GM21390 (cell line): ENCODE measurements around the gene EXOSC2.

Experiments
- ATAC-seq: cut with Tn5 transposase; IDR thresholded peaks from one replicate; pipeline ENCODE4 v1.9.1; 2021; ENCODE audit not compliant: unreplicated experiment

The EXOSC2 gene

GRCh38 chr9:130693101-130693425 lies 517 bp upstream of the EXOSC2 start:
- ATAC-seq = no peak

DNA sequence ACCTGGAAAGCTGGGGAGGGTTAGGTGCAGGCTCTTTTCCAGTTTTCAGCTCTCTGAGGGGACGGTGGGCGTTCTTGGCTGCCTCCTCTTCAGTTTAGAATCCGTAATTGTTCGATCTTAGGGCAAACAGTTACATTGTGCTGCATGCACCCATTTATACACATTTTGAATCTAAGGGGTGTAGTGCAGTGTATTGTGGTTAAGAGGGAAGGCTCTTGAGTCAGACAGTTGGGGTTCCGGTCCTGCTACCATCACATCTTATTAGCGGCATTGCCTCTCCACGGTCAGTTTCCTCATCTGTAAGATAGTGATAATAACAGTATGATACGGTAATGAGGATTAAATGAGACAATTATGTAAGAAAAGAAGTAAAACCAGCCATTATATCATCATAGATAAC lies 625 bp downstream of the EXOSC2 start:
- no peak for ATAC-seq

DNA sequence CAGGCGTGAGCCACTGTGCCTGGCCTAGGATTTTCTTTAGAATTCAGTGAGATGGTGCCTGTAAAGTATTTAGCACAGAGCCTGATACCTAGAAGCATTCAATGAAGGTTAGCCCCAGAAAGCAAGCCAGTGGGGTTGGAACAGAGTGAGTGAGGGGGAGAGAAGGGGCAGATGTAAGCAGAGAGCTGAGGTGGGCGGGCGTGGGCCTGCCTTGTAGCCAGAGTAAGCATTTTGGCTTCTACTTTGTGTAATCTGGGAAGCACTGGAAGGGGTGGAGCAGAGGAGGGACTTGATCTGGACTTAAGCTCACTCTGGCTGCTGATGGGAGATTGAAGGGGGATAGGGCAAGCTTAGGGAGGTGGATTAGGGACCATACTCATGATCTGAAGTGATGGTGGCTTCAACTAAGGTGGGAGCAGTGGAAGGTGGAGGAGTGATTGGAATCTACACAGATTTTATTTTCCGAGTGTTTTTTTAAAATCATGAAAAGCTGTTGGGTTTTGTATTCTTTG lies 2.6 kb downstream of the EXOSC2 start:
- ATAC-seq = no peak

GRCh38 chr9:130696996-130697395 lies 3.4 kb downstream of the EXOSC2 start:
- ATAC-seq = no peak

DNA sequence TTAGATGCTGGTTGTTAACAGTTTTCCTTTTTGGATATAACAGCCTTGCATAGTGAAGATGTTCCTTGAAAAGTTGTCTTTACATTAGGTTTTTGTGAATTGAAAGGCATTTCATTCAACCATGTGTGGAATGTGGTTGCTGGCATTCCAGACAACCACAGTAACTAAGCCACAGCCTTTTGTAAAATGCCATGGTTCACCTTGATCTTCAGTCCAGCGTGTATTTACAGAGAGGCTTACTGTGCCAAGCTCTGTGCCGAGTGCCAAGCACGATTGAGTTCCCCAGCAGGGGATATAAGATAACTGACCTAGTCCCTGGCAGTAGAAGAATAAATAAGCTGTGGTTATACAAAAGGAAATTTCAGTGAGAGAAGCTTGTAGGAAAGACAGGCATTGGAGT lies 4.9 kb downstream of the EXOSC2 start:
- ATAC-seq = no peak

DNA sequence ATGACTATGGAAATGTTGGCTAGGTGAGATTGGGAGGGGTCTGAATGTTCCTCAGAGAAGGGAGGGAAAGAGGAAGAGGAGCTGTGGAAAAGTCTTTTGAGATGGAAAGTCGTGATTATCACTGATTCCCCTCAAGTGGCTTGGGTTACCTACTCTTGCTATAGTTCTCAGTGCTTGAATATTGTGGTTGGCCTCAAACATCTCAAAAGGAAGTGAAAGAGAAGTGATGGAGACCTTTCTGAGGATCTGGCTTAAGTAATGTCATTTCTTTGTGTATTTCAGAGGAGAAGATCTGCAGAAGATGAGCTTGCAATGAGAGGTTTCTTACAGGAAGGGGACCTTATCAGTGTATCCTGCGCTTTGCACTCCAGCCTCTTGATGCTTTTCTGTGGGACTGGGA lies 5.5 kb downstream of the EXOSC2 start:
- ATAC-seq = no peak

- no peak for ATAC-seq
These were observed 7.8 kb downstream of the EXOSC2 start for GRCh38 chr9:130701059-130702022.

DNA sequence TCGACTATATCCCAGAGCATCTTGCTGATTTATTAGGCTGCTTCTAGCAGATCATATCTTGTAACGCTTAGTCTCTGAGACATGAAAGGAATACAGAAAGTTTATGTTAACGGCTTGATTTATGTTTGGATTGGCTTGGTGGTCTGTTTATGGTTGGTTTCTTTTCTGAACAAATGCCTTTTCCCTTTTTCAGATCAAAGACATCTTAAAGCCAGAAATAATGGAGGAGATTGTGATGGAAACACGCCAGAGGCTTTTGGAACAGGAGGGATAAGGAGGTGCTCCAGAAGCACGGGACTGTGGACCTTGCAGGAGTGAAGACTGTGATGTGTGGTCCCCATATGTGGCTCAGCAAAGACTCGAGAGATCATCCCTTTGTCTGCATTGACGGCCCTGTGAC lies 9.9 kb downstream of the EXOSC2 start:
- no peak for ATAC-seq

GRCh38 chr9:130707225-130707976 lies 13.8 kb downstream of the EXOSC2 start:
- ATAC-seq = no peak

DNA sequence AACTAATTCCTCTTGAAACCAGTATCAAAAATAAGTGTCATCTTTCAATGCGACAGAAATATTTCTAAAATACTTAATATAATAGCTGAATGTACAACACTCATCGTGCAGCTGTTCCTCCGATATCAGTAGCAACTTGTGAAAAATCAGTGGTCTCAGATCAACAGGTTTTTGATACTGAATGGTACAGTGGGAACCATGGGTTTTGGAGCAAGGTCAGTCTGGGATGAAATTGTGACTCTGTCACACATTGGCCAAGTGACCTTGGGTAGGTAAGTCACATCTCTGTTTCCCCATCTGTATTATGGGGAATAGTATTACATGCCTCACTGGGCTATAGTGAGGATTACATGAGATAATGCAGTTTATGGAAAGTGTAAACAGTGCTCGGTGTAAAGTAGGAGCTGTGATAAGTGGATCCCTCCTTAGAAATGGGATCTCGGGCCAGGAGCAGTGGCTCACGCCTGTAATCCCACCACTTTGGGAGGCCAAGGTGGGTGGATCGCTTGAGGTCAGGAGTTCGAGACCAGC lies 17.3 kb downstream of the EXOSC2 start:
- ATAC-seq = no peak

DNA sequence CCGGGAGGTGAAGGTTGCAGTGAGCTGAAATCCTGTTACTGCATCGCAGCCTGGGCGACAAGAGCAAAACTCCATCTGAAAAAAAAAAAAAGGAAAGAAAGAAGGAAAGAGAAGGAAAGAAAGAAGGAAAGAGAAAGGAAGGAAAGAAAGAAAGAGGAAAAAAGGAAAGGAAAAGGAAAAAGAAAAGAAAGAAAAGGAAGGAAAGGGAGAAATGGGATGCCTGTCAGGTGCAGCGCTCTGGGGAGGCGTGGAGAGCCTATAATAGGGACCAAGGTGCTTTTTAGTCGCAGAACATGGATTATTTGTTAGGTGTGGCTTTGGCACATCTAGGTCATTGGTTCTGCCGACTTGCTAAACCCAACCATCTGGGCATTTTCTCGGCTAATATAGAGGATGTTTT lies 17.9 kb downstream of the EXOSC2 start:
- no peak for ATAC-seq

- peak; percentile 96 for ATAC-seq
These were observed 19.1 kb downstream of the EXOSC2 start for GRCh38 chr9:130712564-130713285.

GRCh38 chr9:130713286-130713960 lies 19.8 kb downstream of the EXOSC2 start:
- ATAC-seq = no peak

DNA sequence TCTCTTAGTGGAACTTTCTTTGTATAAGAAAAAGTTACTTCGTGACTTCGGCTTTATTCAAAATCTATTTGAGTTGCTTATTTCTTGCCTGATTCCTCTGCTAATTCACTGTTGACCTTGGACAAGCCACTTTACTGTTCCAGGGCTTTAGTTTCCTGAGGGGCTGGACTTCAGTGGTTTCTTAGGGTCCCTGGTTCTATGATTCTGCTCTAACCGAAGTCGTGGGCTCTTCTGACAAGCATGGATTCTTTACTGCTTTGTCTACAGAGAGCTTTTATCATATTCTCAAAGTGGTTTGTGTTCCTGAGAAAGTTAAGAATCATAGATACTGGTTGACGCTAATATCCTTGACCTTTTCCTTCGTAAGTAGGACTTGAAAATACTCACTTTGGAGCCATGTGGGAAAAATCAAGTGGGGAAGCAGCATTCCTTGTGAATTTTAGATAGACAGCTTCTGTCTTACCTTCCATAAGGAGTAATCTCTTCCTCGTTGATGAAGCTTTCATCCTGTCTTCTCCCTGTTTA lies 21.1 kb downstream of the EXOSC2 start:
- ATAC-seq = no peak

DNA sequence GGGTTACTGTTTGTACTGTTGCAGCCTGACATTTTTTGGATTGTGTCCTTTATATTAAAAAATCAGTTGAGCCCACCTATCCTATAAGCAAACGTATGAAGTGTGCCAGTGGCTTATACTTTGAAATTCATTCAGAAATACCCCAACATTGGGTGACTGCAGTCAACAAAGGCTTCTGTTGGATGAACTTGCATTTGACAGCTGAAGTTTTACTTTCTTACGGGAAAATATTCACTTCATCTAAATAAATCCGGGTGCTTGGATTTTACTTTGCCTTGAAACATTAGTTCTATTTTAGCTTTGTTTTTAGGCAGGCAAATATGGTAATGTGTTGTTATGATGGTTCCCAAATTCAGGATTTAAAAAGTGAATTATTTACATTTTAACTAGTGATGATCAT lies 21.7 kb downstream of the EXOSC2 start:
- no peak for ATAC-seq

GRCh38 chr9:130718562-130718961 lies 25.0 kb downstream of the EXOSC2 start:
- no peak for ATAC-seq

DNA sequence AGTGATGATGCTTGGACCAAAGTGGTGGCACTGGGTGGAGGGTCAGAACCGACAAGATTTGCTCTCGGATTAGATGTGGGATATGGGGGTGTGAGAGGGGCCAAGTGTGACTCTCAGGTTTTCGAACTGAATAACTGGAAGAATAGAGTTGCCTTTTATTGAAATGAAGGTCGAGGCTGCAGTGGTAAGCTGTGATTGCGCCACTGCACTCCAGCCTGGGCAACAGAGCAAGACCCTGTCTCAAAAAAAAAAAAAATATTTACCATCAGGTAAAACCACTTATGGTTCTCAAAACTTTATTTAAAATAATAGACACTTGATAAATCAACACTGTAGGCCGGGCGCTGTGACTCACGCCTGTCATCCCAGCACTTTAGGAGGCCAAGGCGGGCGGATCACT lies 27.2 kb downstream of the EXOSC2 start:
- no peak for ATAC-seq

DNA sequence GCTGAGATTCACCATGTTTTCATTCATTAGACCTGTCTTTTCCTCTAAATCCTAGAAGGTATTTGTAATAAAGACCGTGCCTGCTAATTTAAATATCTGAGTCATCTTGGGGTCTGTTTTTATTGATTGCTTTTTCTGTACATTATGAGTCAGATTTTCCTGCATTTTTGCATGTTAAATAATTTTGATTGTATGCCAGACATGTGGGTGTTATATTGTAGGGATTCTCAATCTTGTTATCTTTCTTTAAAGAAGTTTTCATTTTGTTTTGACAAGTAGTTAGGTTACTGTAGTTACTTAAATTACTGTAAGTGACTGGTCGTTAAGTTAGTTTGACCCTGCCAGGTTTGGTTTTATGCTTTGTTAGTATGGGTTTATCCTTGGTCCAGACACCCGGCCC lies 35.1 kb downstream of the EXOSC2 start:
- no peak for ATAC-seq

GRCh38 chr9:130729145-130729544 lies 35.6 kb downstream of the EXOSC2 start:
- no peak for ATAC-seq

- ATAC-seq = no peak
These were observed 37.8 kb downstream of the EXOSC2 start for GRCh38 chr9:130731355-130731754.
